ENCODE results near the gene MSL3B.

The MSL3B gene

GRCh38 chr2:233838251-233838650 is 29.9 kb downstream of the MSL3B start:
- no peaks in the 10 kb centered on the region for H3K9me3 ChIP-seq (replicated peaks)
- TF ChIP-seq, protein P1, sequence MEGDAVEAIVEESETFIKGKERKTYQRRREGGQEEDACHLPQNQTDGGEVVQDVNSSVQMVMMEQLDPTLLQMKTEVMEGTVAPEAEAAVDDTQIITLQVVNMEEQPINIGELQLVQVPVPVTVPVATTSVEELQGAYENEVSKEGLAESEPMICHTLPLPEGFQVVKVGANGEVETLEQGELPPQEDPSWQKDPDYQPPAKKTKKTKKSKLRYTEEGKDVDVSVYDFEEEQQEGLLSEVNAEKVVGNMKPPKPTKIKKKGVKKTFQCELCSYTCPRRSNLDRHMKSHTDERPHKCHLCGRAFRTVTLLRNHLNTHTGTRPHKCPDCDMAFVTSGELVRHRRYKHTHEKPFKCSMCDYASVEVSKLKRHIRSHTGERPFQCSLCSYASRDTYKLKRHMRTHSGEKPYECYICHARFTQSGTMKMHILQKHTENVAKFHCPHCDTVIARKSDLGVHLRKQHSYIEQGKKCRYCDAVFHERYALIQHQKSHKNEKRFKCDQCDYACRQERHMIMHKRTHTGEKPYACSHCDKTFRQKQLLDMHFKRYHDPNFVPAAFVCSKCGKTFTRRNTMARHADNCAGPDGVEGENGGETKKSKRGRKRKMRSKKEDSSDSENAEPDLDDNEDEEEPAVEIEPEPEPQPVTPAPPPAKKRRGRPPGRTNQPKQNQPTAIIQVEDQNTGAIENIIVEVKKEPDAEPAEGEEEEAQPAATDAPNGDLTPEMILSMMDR (IDR thresholded peaks at IDR 0.05; ENCODE audit: borderline replicate concordance), result no peak
- H3K27me3 ChIP-seq (ENCODE audit: low read depth), result no peaks in the 10 kb centered on the region
- intact Hi-C loops (cut with micrococcal nuclease), result no loop called here
- H3K4me3 ChIP-seq, result no peak overlapping the region
- DNase-seq, result no peak
- no peak overlapping the region for H3K27ac ChIP-seq (replicated peaks)
- no peaks in the 10 kb centered on the region for H3K36me3 ChIP-seq
- no peaks in the 10 kb centered on the region for H3K4me1 ChIP-seq

DNA sequence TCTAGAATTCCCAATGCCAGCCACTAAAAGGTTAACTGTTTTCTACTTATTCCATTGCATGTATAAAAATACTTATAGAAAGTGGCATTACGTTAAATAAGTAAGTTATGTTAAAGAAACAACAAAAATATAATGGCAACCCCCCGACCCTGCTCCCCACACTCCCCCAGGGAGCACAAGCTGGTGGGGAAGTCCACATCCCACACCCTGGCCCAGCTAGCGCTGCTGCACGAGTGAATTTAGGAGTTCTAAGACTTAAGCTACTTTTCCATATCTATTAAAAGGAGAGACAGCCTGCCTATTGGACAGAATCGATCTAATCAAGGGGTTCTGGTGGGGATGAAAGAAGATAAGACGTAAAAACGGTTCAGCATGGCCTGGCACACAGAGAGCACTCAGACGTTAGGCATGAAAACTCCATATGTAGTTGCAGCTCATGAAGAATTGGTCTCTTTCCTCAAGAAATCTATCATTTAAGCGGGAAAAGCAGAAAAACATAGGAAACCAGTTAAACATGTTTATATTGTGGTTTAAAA is 30.4 kb downstream of the MSL3B start:
- Histone ChIP-seq H3K4me3 (no peak overlapping the region), H3K27ac (replicated peaks) (no peak overlapping the region), H3K36me3 (no peaks in the 10 kb centered on the region), H3K9me3 (replicated peaks) (no peaks in the 10 kb centered on the region), H3K4me1 (no peaks in the 10 kb centered on the region), H3K27me3 (ENCODE audit: low read depth) (no peaks in the 10 kb centered on the region)
- no peak for DNase-seq
- TF ChIP-seq, protein P1 (IDR thresholded peaks at IDR 0.05; ENCODE audit: borderline replicate concordance), result no peak
- intact Hi-C loops (cut with micrococcal nuclease), result no loop called here

DNA sequence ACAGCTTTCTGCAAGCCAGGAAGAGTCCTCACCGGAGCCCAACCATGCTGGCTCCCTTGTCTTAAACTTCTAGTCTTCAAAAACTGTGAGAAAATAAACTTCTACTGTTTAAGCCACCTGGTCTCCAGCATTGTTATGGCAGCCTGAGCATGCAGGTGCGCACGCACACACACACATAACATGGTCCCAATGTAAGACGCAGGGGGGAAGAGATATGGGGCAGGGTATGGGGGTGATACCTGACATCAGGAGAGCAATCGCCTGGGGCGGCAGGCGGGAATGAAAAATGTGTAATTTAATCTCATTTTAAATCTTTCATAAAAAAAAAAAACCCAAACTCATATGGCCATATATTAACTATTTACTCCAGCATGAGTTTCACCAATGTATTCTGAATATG is 31.8 kb downstream of the MSL3B start:
- intact Hi-C loops (cut with micrococcal nuclease), result no loop called here
- Histone ChIP-seq H3K9me3 (replicated peaks) (no peaks in the 10 kb centered on the region), H3K27ac (replicated peaks) (no peak overlapping the region), H3K4me3 (no peak overlapping the region), H3K36me3 (no peaks in the 10 kb centered on the region), H3K4me1 (no peaks in the 10 kb centered on the region), H3K27me3 (ENCODE audit: low read depth) (no peaks in the 10 kb centered on the region)
- no peak for DNase-seq
- TF ChIP-seq, protein P1 (IDR thresholded peaks at IDR 0.05; ENCODE audit: borderline replicate concordance), result no peak

- TF ChIP-seq, protein P1 (IDR thresholded peaks at IDR 0.05; ENCODE audit: borderline replicate concordance), result no peak
- Histone ChIP-seq H3K4me1 (no peaks in the 10 kb centered on the region), H3K4me3 (no peak overlapping the region), H3K9me3 (replicated peaks) (no peaks in the 10 kb centered on the region), H3K27ac (replicated peaks) (no peak overlapping the region), H3K27me3 (ENCODE audit: low read depth) (no peaks in the 10 kb centered on the region), H3K36me3 (no peaks in the 10 kb centered on the region)
- no peak for DNase-seq
- intact Hi-C loops (cut with micrococcal nuclease), result no loop called here
Observed at GRCh38 chr2:233835230-233836186, 32.7 kb downstream of the MSL3B start.

GRCh38 chr2:233833345-233833744 is 34.8 kb downstream of the MSL3B start:
- Histone ChIP-seq H3K27me3 (ENCODE audit: low read depth) (peaks cover 11% of the 10 kb centered on the region), H3K36me3 (no peaks in the 10 kb centered on the region), H3K9me3 (replicated peaks) (no peaks in the 10 kb centered on the region), H3K27ac (replicated peaks) (no peak overlapping the region), H3K4me1 (no peaks in the 10 kb centered on the region), H3K4me3 (no peak overlapping the region)
- intact Hi-C loops (cut with micrococcal nuclease), result no loop called here
- DNase-seq, result no peak
- TF ChIP-seq, protein P1 (IDR thresholded peaks at IDR 0.05; ENCODE audit: borderline replicate concordance), result no peak

Measured in left ventricle myocardium inferior (tissue), 1 donor.